PFSK-1 (cell line): ENCODE measurements around the gene EPHB4.

Source experiments
- POLR2AphosphoS5 ChIP-seq: IDR thresholded peaks from 2 replicates; pipeline ENCODE4 v1.6.1; 2012; ENCODE audit warnings: low read depth, mild to moderate bottlenecking, control low read depth, low read length, moderate library complexity
- REST ChIP-seq, 2 experiments: IDR thresholded peaks; 2 replicates each; pipeline versions ENCODE4 v1.6.1 to v1.8.0; 2011 to 2012; ENCODE audit warnings: low read depth in 2 of 2, low read length in 2 of 2, control low read depth in 1 of 2, inconsistent platforms in 1 of 2, mild to moderate bottlenecking in 1 of 2, moderate library complexity in 1 of 2; ENCODE audit not compliant: insufficient read depth in 1 of 2
- SIN3A ChIP-seq: IDR thresholded peaks from 2 replicates; pipeline ENCODE4 v1.6.1; 2012; ENCODE audit warnings: mild to moderate bottlenecking, low read length, moderate library complexity, borderline replicate concordance; ENCODE audit not compliant: insufficient read depth
- TAF1 ChIP-seq: IDR thresholded peaks from 2 replicates; pipeline ENCODE4 v1.6.1; 2012; ENCODE audit warnings: low read length, control low read depth, borderline replicate concordance; ENCODE audit not compliant: insufficient read depth

- no peak for TF ChIP-seq POLR2AphosphoS5
- no peak for TF ChIP-seq REST (IDR thresholded peaks at IDR 0.05; ENCODE audit: insufficient read depth in 1 of 2, low read depth in 2 of 2, low read length in 2 of 2)
- TF ChIP-seq TAF1 = no peak
- TF ChIP-seq SIN3A = no peak
These were observed 1.9 kb upstream of the EPHB4 start for GRCh38 chr7:100829150-100829716.
